NCI-H526 (cell line): ENCODE results near the gene SIRPB2.

Experiments
- DNase-seq, 2 experiments: peaks; one replicate each; lab custom pipeline; 2025; lab: John Stamatoyannopoulos, UW

SIRPB2 gene

DNA sequence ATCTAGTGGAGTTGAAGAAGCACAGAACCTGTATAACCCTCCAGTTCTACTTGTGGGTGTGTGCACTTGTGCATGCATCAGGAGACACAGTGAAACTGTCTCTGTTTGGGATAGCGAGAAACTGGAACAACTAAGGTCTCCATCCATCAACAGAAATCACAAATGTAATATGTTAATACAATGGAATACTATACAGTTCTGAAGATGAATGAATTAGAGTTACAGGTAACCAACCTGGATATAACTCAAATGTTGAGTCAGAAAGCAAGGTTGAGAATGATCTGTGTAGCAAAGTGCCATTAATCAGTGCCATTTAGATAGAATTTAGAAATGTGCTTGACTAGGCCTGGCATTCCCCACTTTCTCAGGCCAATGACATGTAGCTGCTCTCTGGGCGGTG lies 20.0 kb downstream of the SIRPB2 start:
- DNase-seq = no peak

DNA sequence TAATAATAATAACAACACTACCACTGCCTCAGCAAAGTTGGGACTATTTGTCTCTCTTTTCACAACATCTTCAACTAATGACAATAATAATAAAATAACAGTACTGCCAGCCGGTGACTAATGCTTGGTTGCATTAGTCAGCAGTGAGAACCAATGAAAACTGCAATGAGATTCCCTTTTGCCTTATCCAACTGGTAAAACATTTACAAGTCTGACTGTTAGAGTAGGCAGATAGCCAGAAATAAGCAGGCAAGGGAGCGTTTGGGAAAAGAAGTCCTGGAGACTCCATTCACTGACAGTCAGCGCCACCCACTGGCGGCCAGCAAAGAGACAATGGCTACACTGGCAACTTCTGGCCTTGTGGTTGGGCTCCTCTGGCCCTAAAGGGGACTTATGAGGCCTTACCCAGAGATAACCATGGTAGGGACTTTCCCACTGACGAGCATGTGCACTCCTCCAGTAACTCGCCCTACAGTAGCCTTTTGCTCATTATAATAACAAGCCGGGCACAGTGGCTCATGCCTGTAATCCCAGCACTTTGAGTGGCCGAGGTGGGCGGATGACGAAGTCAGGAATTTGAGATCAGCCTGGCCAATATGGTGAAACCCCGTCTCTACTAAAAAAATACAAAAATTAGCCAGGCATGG lies 21.2 kb downstream of the SIRPB2 start:
- peak; percentile 81 to 92 for DNase-seq

DNA sequence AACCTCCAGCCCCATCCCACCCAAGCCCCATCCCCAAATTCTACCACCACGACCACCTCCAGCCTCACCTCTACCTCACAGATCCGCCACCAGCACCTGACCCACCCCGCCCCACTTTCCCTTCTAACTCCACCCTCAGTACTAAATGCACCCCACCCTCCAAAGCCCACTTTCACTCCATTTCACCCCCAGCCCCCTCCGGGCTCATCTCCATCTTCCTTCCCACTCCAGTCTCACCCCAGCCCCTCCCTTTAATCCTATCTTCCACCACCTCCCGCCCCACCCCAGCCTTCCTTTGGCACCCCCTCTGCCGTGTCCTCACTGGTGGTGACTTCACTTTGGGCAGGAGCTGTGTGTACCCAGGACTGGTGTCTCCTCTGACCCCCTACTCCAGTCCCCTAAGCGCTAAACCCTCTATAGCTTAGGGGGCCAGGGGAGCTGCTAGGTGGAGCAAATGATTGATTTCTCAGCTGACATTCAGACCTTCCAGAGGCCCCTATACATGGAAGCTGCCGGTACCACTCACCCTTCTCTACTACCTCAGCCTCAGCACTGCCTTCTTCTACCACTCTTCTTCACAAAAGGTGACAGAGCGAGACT lies 21.8 kb downstream of the SIRPB2 start:
- DNase-seq = no peak

DNA sequence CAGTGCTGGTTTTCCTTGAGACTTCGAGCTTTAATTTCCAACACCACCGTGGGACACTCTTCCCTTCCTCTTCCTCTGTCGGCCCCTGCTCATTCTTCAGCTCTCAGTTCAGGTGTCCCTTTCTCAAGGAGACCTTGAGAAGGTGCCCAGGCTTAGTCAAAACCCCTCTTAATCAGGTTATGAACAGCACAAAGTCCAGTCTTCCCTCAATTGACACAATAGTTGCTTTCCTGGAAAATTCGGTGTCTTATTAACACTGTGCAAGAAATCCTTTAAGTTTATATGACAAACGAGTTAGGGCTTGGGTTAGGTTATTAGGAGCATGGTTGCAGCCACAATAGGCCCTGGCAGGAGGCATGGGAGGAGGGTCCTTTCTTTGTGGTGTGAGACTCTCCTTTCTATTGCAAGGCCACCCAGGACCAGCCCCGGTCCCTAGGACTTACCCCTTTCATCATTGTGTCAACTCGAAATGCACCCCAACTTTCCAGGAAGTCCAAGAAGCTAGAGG lies 23.0 kb downstream of the SIRPB2 start:
- no peak for DNase-seq

DNA sequence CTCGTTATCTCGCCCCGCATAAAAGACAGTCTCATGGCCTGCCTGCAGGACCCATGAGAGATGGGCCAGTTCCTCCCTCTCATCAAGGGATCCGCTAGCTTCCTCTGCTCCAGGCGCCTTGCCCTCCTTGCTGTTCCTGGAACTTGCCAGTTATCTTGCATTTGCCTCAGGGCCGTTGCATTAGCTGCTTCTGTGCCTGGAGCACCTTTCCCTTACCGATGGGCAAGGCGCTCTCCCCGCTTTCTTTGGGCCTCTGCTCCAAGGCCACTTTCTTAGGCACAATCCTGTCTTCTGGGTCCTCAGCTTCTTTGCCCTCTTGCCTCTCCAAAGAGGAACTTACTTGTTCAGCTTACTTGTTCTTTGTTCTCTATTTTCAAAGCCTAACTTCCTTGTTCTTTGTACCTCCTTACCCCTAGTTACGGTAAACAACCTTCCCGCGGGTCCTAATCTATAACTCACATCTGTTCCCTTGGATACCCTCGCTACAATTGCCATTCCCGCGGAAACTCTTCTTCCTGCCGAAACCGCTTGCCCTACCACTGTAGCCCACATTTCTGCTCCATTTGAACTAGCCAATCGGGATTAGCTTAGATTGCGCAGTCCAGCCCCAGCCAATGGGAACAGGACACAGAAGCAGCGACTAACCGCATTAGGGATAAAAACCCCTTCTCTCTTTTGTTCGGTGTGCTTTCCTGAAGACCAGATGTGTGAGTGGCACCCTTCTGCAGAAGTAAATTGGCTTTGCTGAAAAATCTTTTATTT lies 23.7 kb downstream of the SIRPB2 start:
- peak; percentile 4 to 35 for DNase-seq

DNA sequence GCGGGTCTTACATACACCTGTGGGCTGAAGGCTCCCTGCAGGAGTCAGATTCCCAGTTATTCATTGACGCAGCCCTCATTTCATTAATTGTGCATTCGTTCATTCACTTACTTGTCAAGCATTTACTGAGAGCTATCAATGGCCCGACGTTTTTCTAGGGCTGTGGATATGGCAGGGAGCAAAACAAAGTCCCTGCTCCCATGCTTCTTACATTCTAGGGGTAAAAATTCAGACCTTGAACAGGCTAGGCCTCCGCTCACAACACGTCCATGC lies 24.2 kb downstream of the SIRPB2 start:
- DNase-seq = no peak

DNA sequence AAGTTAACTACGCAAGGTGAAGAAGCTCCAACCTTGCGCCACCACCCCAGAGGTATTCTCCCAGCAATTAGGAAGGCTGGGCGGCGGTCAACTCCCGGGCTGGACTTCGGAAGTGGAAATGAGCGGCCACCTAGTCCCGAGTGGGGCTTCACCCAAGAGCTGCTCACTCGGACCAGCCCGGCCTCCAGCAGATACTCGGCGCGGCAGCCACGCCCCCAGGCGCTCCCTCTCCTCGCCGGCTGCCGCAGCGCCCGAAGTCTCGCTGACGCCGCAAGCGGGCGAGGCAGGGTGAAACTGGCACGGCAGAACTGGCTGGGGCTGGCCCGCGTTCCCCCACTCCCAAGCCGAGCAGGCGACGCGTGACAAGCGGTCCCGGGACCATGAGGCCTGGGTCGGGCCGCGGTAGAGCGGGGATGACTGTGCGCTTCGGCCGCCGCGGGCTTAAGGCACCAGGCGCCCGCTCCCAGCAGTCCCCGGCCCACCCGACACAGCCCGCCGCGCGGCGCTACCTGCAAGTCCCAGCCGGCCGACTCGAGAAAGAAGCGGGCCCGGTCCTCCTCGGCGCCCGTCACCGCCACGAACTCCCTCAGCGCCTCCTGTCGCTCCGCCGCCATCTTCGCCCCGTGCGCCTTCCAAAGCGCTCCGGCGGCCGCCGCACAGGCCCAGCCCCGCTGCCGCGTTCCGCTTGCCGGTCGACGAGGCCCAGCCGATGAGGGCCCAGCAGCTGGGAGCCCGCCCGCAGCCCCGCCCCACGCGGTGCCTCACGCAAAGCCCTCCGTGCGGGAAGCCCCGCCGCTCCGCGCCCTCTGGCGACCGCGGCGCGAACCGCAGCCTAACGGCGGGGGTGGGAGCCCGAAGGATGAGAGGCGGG lies 24.8 kb downstream of the SIRPB2 start, which contains the start of gene NSFL1C:
TSS of gene NSFL1C (minus strand) at position 639 of the 871 bp plus-strand sequence. CDS start at position 614, 25 bp downstream.
- DNase-seq = peak; percentile 78 to 97

DNA sequence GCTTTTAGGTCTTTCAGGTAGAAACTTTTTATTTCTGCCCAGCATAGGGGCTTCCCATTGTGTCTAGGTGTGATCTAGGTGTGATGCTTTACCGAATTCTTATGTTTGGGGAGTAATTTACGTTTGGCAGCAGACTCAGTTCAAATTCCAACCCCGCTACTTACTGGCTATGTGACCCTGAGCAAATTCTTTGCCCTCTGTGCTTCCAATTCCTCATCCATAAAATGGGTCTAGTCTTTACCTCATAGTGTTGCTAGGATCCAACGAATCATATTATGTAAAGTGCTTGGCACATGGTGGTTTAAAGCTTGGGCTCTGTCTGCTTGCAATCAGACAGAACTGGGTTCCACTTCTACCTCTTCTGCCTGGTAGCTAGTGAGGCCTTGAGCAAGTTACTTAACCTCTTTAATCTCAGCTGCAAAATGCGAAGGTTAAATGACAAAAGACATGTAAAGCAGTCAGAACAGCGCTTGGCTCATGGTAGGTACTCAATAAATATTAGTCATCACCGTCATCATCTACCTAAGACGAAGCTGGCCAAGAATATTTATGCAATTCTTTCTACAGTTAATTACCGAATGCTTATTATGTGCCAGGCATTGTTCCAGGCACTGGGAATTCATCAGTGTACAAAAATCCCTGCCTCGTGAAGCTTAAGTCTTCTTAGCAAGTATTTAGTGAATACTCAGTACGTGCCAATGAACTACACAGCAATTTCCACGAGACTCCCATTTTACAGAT lies 25.6 kb downstream of the SIRPB2 start:
- no peak for DNase-seq

DNA sequence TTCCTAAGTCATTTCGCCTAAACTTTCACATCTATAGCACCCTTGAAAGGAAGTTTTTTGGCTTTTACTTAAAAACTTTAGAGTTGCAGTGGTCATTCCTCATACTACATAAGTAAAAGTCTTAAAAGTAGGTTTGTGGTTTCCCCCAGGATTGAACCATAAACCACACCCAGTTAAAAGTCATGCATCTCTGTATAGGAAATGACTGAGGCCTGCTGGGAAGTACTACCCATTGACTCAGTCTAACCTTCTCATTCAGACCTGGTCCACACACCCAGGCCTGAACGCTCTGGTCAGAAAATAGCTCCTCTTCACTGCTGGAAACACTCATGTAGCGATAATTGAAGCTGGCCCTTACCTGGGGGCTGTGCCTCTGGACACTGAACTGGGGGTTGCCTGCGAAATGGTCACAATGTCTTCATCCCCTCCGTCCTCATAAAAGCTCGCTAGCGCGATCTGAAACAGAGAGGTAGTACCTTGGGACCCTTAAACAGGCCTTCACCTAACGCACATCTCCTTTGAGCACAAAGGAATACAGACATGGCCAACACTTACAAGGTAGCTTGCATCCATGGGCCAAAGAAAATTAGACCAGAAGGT lies 27.1 kb downstream of the SIRPB2 start:
- DNase-seq = no peak

DNA sequence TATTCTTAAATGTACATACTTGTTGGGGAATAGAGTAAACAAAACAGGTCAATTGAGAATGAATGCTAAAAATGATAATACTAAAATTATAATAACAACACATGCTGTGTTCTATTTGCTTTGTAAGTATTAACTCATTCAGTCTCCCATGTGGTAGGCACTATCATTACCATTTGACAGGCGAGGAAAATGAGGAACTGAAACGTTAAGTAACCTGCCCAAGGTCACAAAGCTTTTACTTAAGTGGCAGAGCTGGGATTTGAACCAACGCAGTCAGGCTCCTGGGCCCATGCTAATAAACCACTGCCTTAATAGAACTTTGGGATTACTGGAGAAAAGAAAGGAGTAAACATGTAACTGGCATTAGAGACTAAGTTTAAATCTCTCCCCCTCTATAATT lies 28.4 kb downstream of the SIRPB2 start:
- DNase-seq = no peak

DNA sequence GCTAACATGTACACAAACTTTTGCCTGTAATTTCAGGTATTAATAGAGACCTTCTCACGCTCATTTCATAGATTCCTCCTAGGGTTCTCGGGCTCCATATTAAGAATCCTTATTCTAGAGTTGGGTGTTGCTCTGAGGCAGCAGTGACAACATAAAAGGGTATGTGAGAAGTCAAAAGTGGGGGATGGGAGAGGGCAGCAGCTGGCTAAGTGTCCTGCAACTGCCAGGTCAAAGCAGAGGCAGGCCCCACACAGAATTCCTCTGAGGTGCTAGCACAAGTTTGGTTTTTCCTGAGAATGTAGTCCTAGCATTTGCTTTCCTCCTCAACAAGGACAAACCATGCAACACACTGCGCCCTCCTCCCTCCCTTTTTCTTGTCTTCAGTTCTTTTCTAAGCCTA lies 29.2 kb downstream of the SIRPB2 start:
- DNase-seq = no peak

DNA sequence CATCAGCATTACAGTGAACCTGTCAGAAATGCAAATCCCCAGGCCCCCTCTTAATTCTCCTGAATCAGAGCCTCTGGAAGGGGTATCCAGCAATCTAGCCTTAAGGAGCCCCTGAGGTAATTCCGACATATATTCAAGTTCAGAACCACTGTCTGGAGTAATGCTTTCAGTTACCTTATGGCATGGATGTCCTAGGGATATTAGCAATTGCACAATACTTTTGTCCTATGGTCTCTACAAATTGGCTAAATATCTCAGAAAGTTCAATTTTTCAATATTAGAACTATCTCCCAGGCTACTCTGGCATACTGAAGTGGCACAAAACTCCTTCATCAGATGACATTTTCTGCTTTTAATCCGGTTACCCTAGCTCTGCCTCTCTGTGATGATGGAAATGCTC lies 30.9 kb downstream of the SIRPB2 start:
- DNase-seq = no peak

DNA sequence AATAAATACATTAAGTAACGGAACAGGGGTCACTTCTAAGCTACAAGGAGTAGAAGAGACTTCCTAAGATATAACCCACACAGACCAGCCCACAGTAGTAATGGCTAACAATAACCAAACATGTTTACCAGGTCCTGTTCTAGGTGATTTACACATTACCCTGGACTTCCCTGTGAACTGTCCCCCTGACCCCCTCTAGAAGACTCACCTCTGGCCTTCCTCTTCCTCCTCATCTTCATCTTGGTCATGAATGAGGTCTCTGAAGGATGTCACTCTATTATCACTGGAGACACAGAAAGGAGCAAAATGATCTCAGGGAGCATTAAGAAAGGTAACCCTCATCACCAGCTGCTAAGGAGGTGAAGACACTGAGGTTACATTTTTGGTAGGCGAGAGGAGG lies 33.2 kb downstream of the SIRPB2 start:
- no peak for DNase-seq

DNA sequence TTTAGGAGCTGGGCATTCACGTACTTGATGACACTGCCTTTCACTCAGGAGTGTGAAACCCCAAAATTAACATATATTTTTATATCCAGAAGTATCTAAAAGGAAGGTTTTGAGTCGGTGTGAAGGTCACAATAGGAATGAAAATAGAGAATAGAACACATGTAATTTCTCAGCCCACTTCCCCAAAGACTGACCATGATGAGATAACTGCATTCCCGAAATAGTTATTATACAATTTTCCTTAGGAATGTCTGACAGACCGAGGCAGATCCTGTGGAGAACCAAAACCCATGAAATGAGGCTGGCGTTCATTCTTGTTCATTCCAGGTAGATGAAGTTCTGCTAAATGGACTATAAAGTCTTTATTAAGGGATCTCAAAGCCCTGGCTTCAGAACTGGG lies 34.9 kb downstream of the SIRPB2 start:
- no peak for DNase-seq

DNA sequence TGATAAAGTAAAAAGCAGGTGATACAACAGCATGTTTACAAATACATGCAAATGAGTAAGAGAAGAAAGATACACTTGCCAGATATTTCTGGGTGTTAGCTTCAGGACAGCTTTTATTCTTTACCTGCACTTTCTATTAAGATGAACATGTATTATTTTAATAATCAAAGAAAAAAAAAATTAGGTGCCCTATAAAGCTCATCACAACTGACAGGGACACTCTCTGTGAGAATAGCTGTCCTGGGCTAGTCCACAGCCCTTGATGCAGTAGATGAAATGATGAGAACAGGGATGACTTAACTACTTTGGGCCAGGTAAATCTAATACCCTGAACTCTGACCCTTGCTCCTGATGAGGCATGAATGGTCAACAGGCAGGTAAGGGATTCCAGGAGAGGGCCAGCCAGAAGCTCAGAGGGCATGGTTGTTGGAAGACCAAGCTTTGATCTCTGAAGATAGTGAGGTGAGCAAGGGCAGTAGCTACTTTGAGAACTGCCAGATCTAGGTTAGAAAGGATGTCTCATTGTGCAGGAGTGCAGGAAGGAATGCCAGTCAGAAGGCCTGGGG lies 40.2 kb downstream of the SIRPB2 start:
- peak in 1 of 2 experiments; percentile 25 for DNase-seq

DNA sequence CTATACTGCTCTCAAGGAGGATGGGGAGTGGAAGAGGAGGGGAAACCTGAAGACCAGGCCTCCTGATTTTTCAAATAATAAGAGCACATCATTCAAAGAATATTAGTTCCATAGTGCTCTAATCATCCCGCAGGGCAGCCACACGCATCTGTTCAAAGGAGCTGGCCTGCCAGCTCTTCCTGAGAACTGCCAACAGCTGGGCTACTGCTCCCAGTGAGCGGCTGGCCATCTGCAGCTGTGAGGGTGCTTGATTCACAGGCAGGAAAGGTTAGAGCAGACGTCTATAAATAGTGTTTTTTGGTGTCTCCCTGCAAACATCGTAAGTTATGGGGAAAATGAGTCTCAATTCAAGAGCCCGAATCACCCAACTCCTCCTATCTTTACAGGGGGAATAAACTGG lies 41.9 kb downstream of the SIRPB2 start:
- DNase-seq = no peak

DNA sequence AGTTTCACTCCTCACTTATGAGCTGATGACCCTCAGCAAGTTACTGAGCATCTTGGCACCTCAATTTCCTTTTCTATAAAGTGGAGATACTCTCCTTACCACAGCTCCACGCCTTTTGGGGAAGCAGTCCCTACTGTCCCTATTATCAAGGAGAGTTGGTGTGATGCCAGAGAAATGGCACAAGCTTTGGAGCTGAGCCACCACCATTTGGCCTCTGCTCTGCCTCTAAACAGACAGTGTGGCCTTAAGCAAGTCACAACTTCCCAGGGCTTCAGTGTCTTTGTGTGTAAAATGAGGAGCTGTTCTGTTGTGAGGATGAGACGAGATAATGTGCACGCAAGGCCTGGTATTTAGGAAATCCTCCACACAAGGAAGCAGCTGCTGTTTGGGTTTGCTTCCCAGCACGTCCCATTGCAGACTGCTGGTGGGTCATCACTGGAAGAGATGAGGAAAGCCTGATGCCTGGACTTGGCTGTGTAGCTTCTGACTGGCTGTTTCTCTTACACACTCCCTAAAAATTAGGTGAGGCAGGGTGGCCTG lies 43.1 kb downstream of the SIRPB2 start:
- DNase-seq = no peak

DNA sequence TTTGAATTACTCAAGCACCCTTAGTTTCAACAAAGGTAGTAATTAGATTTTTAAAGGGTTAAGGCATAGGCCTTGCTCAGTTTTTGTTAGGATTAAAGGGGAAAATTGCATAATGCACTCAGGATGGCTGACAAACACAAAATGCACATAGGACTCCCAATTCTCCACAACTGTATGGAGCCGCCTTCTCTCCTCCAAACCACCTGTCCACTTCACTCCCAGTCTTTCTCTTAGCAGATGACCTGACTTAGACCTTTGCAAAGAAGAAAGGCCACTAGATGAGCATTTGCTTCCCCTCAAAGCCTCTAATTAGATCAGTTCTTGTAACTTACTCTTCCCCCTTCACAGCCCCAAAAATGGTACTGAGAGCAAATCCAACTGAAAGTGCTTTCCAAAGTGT lies 44.7 kb downstream of the SIRPB2 start:
- no peak for DNase-seq

DNA sequence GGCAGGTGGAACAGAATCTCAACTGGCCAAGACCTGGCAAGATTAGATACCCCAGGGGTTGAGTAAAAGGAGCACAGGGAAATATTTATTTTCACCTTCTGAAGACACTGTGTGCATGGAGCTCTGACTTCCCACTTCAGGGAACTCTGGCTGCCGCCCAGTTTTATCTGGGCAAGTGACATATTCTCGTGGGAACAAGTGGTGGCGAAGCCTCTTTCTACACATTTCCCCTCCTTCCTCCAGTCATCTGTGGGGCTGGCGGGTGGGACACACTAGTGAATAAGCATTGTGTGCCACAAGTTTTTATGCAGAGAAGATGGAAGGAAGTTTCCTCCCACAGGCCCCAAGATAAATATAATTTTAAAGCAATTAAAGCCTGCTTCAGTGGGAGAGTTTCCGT lies 48.1 kb downstream of the SIRPB2 start:
- DNase-seq = no peak

DNA sequence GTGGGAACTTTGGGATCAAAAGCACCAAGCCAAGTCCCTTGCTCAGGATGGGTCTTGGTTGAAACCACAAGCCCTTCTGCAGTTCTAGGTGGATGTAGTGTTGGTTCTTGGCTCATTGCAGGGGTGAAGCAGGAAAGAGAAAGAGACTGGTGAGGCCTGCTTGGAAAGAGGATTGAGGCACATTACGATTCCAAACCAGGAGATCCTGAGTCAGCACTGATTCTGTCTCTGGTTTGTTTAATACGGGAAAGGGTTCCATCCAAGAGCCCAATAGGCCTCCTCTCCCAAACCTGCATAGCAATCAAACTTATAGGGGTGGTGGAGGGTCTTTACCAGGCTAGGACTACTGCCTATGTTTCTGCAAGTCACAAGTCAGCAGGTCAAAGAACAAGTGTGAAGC lies 48.9 kb downstream of the SIRPB2 start:
- DNase-seq = no peak

DNA sequence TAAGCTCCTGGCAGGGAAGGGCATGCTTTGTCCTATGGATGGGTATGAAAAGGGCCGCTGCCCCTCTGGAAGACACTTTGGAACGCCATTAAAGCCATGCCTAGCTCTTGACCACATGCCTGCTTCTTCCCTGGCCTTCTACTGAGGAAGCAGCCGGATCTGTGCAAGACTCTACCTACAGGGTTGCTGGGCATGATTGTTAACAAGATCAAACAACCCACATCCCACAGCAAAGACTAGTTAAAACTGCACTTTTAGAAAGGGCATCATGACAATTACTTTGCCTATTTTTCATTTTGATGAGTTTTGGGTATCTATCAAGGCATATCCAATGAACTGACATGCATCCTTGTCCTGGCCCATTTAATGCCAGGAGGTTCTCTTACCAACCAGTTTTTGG lies 50.1 kb downstream of the SIRPB2 start:
- DNase-seq = no peak
